Common myeloid progenitor, CD34-positive (primary cell): ENCODE results near the gene CD302. TPM values are rescaled to one million over a fixed set of nuclear protein-coding genes. Genes with fewer than 3 reads are reported as not detected.

Experiments
- CTCF ChIA-PET: fragments of 350-600 bp; sonication (Branson Sonifier 250); formaldehyde crosslinking; loops from one replicate; lab custom pipeline; 2021; ENCODE audit warnings: antibody characterized with exemption; lab: Charles Lee
- POLR2A ChIA-PET: fragments of 350-600 bp; sonication (Branson Sonifier 250); formaldehyde crosslinking; loops from one replicate; lab custom pipeline; 2021; ENCODE audit warnings: antibody characterized with exemption; lab: Charles Lee
- DNase-seq, 3 donors: peaks; one replicate each; pipeline versions ENCODE4 v3.0.0 to v3.0.0-alpha.2; 2013
- H3K27ac ChIP-seq, 2 experiments: 1 replicate in 1 of 2; 2 replicates in 1 of 2; pipeline ENCODE4 v1.7.0; 2013; ENCODE audit warnings: inconsistent platforms in 2 of 2, low read length in 2 of 2, mild to moderate bottlenecking in 2 of 2, low read depth in 1 of 2, moderate library complexity in 1 of 2; ENCODE audit not compliant: severe bottlenecking in 2 of 2, insufficient read depth in 1 of 2, poor library complexity in 1 of 2
- H3K27me3 ChIP-seq, 5 experiments: replicated peaks in 2 of 5; 1 replicate in 3 of 5; 2 replicates in 2 of 5; pipeline versions ENCODE4 v1.6.1 to v1.7.0; 2013; ENCODE audit warnings: low read length in 4 of 5, mild to moderate bottlenecking in 2 of 5, moderate library complexity in 2 of 5, inconsistent platforms in 1 of 5; ENCODE audit not compliant: insufficient read depth in 5 of 5, control insufficient read depth in 4 of 5
- H3K36me3 ChIP-seq, 4 experiments: 1 replicate in 2 of 4; 2 replicates in 2 of 4; pipeline versions ENCODE4 v1.6.1 to v1.7.0; 2013; ENCODE audit warnings: low read length in 3 of 4, control low read depth in 1 of 4, mild to moderate bottlenecking in 1 of 4; ENCODE audit not compliant: control insufficient read depth in 4 of 4, insufficient read depth in 4 of 4
- H3K4me1 ChIP-seq, 4 experiments: 1 replicate in 3 of 4; 2 replicates in 1 of 4; pipeline versions ENCODE4 v1.6.1 to v1.7.1; 2013; ENCODE audit warnings: low read length in 3 of 4, mild to moderate bottlenecking in 3 of 4, control low read depth in 1 of 4, inconsistent platforms in 1 of 4, moderate library complexity in 1 of 4; ENCODE audit not compliant: control insufficient read depth in 4 of 4, insufficient read depth in 4 of 4; ENCODE audit errors: control extremely low read depth in 1 of 4
- H3K4me3 ChIP-seq, 7 experiments: 1 replicate in 4 of 7; 2 replicates in 3 of 7; pipeline versions ENCODE4 v1.5.1 to v1.7.0; 2013; ENCODE audit warnings: mild to moderate bottlenecking in 7 of 7, low read length in 6 of 7, moderate library complexity in 6 of 7, inconsistent platforms in 2 of 7, low read depth in 2 of 7, control low read depth in 1 of 7; ENCODE audit not compliant: insufficient read depth in 4 of 7, control insufficient read depth in 1 of 7; ENCODE audit errors: extremely low read depth in 1 of 7
- H3K9me3 ChIP-seq, 5 experiments: 1 replicate in 4 of 5; 2 replicates in 1 of 5; pipeline versions ENCODE4 v1.6.1 to v1.7.1; 2013; ENCODE audit warnings: low read length in 4 of 5, mild to moderate bottlenecking in 2 of 5, inconsistent platforms in 1 of 5, low read depth in 1 of 5, moderate library complexity in 1 of 5; ENCODE audit not compliant: control insufficient read depth in 4 of 5, insufficient read depth in 2 of 5; ENCODE audit errors: control extremely low read depth in 1 of 5
- WGBS: methylation state at CpG from one replicate; pipeline ENCODE4 v1.1.5; 2013; ENCODE audit not compliant: insufficient coverage; 5-methylcytosine and 5-hydroxymethylcytosine counted together
- polyA plus RNA-seq: library from polyadenylated mRNA; unstranded; fragments of 120-200 nt; gene quantifications from one replicate; pipeline ENCODE4 v1.2.1, GENCODE V29; 2013

CD302 gene
- 44.9 TPM for polyA plus RNA-seq

DNA sequence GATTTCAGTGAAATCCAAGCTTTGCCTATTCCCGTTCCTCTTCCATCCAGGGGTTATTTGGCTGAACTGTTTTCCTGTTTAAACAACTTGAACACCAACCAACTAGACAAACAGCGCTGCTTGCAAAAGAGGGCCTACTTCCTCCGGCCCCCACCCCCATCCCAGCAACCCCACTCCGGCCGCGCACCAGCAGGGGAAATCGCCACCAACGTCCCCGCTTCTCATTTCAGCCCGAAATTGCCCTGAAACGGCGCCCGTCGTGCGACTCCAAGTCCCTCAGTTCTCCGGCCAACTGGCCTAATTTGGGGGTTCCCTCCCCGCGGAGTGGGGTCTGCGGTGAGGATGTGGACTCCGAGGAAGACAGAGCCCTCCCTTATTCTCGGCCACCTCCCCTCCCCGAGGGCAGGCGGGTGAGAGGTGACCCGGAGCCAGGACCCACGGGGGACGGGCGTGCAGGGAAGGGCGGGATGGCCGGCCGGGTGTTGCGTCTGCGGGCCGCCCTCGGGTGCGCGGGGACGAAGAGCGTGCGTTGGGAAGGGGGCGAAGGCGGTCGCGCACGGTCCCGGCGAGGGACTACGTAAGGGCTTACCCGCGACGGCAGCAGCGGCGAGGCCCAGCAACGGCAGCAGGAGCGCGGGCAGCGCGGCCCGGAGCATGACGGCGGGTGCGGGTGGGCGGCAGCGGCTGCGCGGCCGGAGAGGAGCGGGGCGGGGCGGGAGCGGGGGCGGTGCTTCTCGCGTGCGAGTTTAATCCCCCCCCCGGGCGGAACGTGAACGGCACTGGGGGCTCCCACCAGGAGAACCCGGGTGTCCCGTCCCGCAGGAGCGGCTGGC, at the start of gene CD302:
Gene CD302 (minus strand): TSS at position 666 of the 833 bp plus-strand sequence. CDS start 10 bp downstream, at position 656.
- ChIA-PET POLR2A (interaction anchor here (0.5 kb wide), 1 partner anchor 10 kb away, joined by 4 read pairs; no protein-coding TSS in a partner anchor), CTCF (interaction anchor here (1.3 to 2.9 kb wide), 3 partner anchors 8 to 13 kb away, joined by 3 to 11 read pairs (median 11); no protein-coding TSS in a partner anchor)
- peak within 1 kb of the TSS; percentile 81 to 95 (median 91) for H3K4me3 ChIP-seq
- H3K27ac ChIP-seq = peak within 1 kb of the TSS; percentile 50 to 83
- peak; percentile 57 to 79 (median 69) for DNase-seq
- peaks cover 39 to 63% (median 45%) of the 10 kb centered on the region in 4 experiments for H3K4me1 ChIP-seq
- H3K27me3 ChIP-seq = no peaks in the 10 kb centered on the region
- no peaks in the 10 kb centered on the region for H3K9me3 ChIP-seq
- WGBS = 0% methylated on average over 61 of the region's 82 CpGs
- H3K36me3 ChIP-seq = no peaks in the 10 kb centered on the region

DNA sequence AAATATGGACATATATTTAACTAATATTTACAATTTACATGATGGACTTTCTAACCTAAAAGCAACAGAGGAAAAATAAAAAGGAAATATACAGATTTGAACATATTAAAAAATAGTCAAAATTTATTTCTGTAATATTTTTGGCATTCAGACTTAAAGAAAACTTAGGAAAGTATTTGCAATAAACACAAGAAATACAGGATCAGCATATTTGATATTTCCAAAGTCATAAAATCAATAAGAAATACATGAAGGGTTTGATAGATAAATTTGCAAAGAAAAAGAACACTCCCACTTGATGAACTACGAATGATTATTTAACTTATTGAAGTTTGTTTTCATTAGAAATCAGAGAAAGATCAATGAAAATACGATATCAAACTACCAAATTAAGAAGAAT, 48.6 kb upstream of the CD302 start:
- peaks cover 18 to 48% (median 21%) of the 10 kb centered on the region in 4 experiments for H3K36me3 ChIP-seq
- no peak for DNase-seq
- CTCF ChIA-PET = no interaction called here
- no peaks in the 10 kb centered on the region for H3K9me3 ChIP-seq
- POLR2A ChIA-PET = no interaction called here
- no peaks in the 10 kb centered on the region for H3K27me3 ChIP-seq
- H3K27ac ChIP-seq = no peak overlapping the region
- H3K4me3 ChIP-seq = no peak overlapping the region
- H3K4me1 ChIP-seq = no peaks in the 10 kb centered on the region
- WGBS = no CpG with 5 or more reads among the region's 2 CpGs

GRCh38 chr2:159840616-159841015, 42.6 kb upstream of the CD302 start:
- no peak overlapping the region for H3K27ac ChIP-seq
- peaks cover 10 to 46% (median 21%) of the 10 kb centered on the region in 4 experiments for H3K36me3 ChIP-seq
- 100% methylated on average over 4 of the region's 5 CpGs for WGBS
- H3K27me3 ChIP-seq = no peaks in the 10 kb centered on the region
- no peaks in the 10 kb centered on the region for H3K4me1 ChIP-seq
- peaks cover 0 to 5% (median 0%) of the 10 kb centered on the region in 5 experiments for H3K9me3 ChIP-seq
- ChIA-PET POLR2A (interaction anchor here (0.8 kb wide), 1 partner anchor 34 kb away, joined by 3 read pairs; no protein-coding TSS in a partner anchor), CTCF (no interaction called here)
- no peak for DNase-seq
- no peak overlapping the region for H3K4me3 ChIP-seq

- Histone ChIP-seq H3K9me3 (peaks cover 0 to 5% (median 0%) of the 10 kb centered on the region in 5 experiments), H3K27ac (no peak overlapping the region), H3K4me3 (no peak overlapping the region), H3K4me1 (no peaks in the 10 kb centered on the region), H3K36me3 (peaks cover 13 to 76% (median 17%) of the 10 kb centered on the region in 4 experiments), H3K27me3 (no peaks in the 10 kb centered on the region)
- ChIA-PET POLR2A (no interaction called here), CTCF (interaction anchor here (0.7 kb wide), 2 partner anchors 71 to 229 kb away, joined by 3 read pairs; no protein-coding TSS in a partner anchor)
- DNase-seq = no peak
Observed at GRCh38 chr2:159832858-159833257, 34.9 kb upstream of the CD302 start.

DNA sequence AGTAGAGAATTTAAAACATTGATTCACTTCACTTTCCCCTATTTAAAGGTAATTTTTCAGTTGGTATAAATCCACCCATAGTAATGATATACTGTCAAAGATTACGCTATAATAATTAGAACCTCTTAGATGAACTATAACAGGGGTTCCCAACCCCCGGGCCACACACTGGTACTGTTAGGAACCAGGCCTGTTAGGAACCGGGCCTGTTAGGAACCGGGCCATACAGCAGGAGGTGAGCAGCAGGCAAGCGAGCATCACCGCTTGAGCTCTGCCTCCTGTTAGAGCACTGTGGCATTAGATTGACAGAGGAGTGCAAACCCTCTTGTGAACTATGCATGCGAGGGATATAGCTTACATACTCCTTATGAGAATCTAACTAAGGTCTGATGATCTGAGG, 34.0 kb upstream of the CD302 start:
- Histone ChIP-seq H3K27me3 (no peaks in the 10 kb centered on the region), H3K9me3 (peaks cover 0 to 5% (median 1%) of the 10 kb centered on the region in 5 experiments), H3K36me3 (peaks cover 8 to 71% (median 14%) of the 10 kb centered on the region in 4 experiments), H3K4me3 (no peak overlapping the region), H3K4me1 (no peaks in the 10 kb centered on the region), H3K27ac (no peak overlapping the region)
- 100% methylated on average over 5 of the region's 7 CpGs for WGBS
- no peak for DNase-seq
- ChIA-PET CTCF (interaction anchor here (0.5 to 0.7 kb wide), 2 partner anchors 10 to 70 kb away, joined by 3 read pairs; no protein-coding TSS in a partner anchor), POLR2A (no interaction called here)

DNA sequence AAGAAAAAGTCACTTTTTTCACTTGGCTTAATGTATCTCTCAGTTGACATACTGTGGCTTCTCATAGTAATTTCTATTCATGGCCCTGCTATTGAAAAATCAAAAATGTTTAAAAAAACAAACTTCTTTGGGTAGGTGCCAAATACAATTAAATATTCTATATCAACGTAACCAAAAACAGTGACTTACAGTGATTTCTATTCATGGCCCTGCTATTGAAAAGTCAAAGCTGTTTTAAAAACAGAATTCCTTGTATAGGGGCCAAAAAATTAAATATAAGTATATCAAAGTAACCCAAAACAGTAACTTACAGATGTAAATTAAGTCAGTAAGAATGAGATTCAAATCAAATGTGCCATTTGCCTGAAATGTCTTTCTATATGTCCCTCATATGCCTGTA, 31.4 kb upstream of the CD302 start:
- WGBS = no CpG with 5 or more reads among the region's 1 CpG
- no peak overlapping the region for H3K27ac ChIP-seq
- no peak for DNase-seq
- ChIA-PET POLR2A (no interaction called here), CTCF (no interaction called here)
- peaks cover 0 to 1% (median 0%) of the 10 kb centered on the region in 5 experiments for H3K9me3 ChIP-seq
- H3K4me3 ChIP-seq = no peak overlapping the region
- H3K27me3 ChIP-seq = no peaks in the 10 kb centered on the region
- H3K36me3 ChIP-seq = peaks cover 5 to 50% (median 7%) of the 10 kb centered on the region in 4 experiments
- H3K4me1 ChIP-seq = no peaks in the 10 kb centered on the region

DNA sequence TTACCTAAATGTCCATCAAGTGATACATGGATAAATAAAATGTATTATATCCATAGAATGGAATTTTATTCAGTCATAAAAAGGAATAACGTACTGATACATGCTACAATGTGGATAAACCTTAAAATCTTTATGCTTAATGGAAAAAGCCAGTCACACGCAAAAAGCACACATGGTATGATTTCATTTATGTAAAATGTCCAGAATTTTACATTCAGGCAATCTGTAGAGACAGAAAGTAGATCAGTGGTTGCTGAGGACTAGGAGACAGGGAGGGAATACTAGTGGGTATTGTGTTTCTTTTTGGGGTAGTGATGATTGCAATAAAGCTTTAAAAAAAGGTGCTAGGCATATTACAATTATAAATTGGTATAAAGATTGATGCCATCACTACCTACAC, 30.7 kb upstream of the CD302 start:
- POLR2A ChIA-PET = no interaction called here
- Histone ChIP-seq H3K4me3 (no peak overlapping the region), H3K36me3 (peaks cover 3 to 45% (median 7%) of the 10 kb centered on the region in 4 experiments), H3K9me3 (peaks cover 0 to 1% (median 0%) of the 10 kb centered on the region in 5 experiments), H3K27ac (no peak overlapping the region), H3K27me3 (no peaks in the 10 kb centered on the region), H3K4me1 (no peaks in the 10 kb centered on the region)
- CTCF ChIA-PET = no interaction called here
- 100% methylated on average over 1 of the region's 2 CpGs for WGBS
- DNase-seq = no peak
